HG03025 (cell line): Measurements from ENCODE around the gene SIMC1.
"Not testable (repeated sequence)": the region's sequence is repeated elsewhere in the genome, so short reads cannot be mapped to it uniquely, and the experiment has no call there.

Source experiments
- ATAC-seq: cut with Tn5 transposase; IDR thresholded peaks from one replicate; pipeline ENCODE4 v1.9.1; 2021; ENCODE audit warnings: mild to moderate bottlenecking, moderate library complexity; ENCODE audit not compliant: unreplicated experiment, low FRiP score

SIMC1 gene

DNA sequence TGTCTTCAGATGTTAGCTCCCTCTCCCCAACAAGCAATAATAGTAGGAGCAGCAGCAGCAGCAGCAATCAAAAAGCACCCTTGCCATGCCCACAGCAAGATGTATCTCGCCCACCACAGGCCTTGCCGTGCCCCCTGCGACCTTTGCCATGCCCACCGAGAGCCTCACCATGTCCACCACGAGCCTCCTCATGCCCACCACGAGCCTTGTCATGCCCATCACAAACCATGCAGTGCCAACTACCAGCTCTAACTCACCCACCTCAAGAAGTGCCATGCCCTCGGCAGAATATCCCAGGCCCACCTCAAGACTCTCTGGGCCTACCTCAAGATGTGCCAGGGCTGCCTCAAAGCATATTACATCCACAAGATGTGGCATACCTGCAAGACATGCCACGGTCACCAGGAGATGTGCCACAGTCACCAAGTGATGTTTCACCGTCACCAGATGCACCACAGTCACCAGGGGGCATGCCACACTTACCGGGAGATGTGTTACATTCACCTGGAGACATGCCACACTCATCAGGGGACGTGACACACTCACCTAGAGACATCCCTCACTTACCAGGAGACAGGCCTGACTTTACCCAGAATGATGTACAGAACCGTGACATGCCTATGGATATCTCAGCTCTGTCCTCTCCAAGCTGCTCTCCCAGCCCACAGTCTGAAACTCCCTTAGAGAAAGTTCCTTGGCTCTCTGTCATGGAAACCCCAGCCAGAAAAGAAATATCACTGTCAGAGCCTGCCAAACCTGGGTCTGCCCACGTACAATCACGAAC lies 52.0 kb downstream of the SIMC1 start:
- not testable (repeated sequence) for ATAC-seq

- not testable (repeated sequence) for ATAC-seq
Measured at GRCh38 chr5:176305356-176305755, 67.1 kb downstream of the SIMC1 start.

DNA sequence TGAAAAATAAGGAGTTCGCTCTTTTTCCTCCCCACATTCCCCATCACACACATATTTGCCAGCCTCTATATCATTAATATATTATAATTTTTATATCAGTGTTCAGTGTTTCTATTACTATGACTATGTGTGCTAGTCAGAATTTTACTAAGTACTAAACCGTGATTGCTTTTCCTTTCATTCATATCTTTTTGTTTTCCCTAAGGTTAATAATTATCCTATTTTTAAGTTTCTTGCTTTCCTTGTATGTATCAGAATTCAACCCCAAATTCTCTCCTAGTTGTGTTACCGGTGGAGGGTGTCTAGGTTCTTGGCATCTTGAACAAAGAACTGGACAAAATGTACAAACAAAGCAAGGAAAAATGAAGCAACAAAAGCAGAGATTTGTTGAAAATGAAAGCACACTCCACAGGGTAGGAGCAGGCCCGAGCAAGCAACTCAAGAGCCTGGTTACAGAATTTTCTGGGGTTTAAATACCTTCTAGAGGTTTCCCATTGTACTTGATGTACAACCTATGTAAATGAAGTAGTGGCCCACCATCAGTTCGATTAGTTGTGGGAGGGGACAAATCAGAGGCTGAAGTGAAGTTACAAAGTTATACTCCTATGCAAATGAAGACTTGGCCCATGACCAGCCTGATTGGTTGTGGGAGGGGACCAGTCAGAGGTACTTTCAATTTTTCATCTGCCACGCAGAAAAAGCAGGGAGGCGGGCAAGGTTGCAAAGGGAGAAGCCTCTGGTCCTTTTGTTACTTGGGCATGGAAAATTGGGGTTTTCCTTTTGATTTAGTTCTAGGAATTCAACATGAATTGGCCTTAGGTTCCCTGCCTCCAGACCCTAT lies 79.5 kb downstream of the SIMC1 start:
- no peak for ATAC-seq

- no peak for ATAC-seq
Measured at GRCh38 chr5:176319827-176320554, 81.8 kb downstream of the SIMC1 start.

- ATAC-seq, result no peak
Measured at GRCh38 chr5:176320577-176320976, 82.4 kb downstream of the SIMC1 start.

- no peak for ATAC-seq
Measured at GRCh38 chr5:176334031-176334770, 96.0 kb downstream of the SIMC1 start.

GRCh38 chr5:176337913-176338312 lies 99.7 kb downstream of the SIMC1 start:
- ATAC-seq, result no peak

DNA sequence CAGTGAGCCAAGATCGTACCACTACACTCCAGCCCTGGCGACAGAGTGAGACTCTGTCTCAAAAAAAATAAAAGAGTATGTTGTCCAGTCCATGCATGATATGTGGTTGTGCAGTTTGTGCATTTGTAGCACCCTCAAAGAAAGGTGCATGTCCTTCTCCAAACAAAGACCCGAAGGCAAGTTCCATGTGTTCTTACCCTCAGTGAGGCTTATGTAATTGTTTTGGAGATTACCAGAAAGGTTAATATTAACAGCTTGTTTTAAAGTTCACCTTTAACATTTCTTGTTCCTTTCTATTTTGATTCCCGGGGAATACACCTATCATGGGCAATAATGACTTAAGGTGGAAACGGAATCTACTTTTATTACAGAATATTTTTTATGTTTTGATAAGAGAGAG lies 101.1 kb downstream of the SIMC1 start:
- ATAC-seq, result no peak

- no peak for ATAC-seq
Measured at GRCh38 chr5:176341325-176342157, 103.3 kb downstream of the SIMC1 start.

- ATAC-seq, result no peak
Measured at GRCh38 chr5:176342158-176342483, 103.9 kb downstream of the SIMC1 start.

DNA sequence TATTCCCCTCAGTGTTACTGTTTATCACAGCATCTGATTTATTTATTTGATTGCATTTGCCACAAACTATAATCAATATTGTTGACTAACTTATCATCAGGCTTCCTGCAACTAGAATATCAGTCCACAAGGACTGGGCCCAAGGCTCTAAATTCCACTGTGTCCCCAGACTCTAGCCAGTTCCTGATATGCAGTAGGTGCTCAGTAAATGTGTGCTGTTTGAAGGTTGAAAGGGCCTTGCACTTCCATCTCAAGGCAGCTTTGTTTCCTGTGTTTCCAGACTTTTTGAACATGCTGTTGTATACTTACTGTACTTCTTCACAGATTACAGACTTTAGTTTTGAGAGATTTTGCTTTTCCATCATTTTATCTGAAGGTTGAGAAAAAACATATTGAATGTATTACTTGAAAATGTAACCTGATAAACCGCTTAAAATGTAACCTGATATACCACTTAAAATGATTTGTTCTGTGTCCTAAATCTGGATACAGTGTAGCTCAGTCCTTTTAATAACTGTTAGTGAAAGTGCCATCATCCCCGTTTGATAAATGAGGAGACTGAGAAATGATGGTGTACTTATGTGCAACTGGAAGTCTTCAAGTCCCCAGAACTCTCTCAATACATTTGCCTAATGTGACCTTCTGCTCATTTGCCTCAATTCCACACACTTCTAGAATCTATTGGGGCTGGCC lies 104.7 kb downstream of the SIMC1 start:
- ATAC-seq, result no peak

GRCh38 chr5:176350416-176350815 lies 112.2 kb downstream of the SIMC1 start:
- ATAC-seq, result no peak

GRCh38 chr5:176352116-176352878 lies 114.1 kb downstream of the SIMC1 start:
- ATAC-seq, result no peak

GRCh38 chr5:176353533-176353932 lies 115.3 kb downstream of the SIMC1 start:
- no peak for ATAC-seq

- no peak for ATAC-seq
Measured at GRCh38 chr5:176355400-176356178, 117.4 kb downstream of the SIMC1 start.

GRCh38 chr5:176356179-176356566 lies 117.9 kb downstream of the SIMC1 start:
- ATAC-seq, result no peak

- no peak for ATAC-seq
Measured at GRCh38 chr5:176359658-176360057, 121.4 kb downstream of the SIMC1 start.
